HepG2 (cell line): ENCODE data around the gene SCAANT1. TPM values are rescaled to one million over a fixed set of nuclear protein-coding genes. Genes with fewer than 3 reads are reported as not detected.

Experiments
- ARNT2 ChIP-seq: sonication (generic); formaldehyde crosslinking; IDR thresholded peaks from 2 replicates; pipeline ENCODE4 v1.8.0; 2022; ENCODE audit warnings: mild to moderate bottlenecking, low read depth, missing genetic modification reagents, moderate library complexity
- CCDC6 ChIP-seq: sonication (generic); formaldehyde crosslinking; IDR thresholded peaks from 2 replicates; pipeline ENCODE4 v1.8.1; 2022; ENCODE audit warnings: mild to moderate bottlenecking, missing genetic modification reagents, moderate library complexity
- FOXO1 ChIP-seq: sonication (generic); formaldehyde crosslinking; IDR thresholded peaks from 2 replicates; pipeline ENCODE4 v1.4.0; 2020; ENCODE audit warnings: missing genetic modification reagents
- GMEB1 ChIP-seq: sonication (generic); formaldehyde crosslinking; IDR thresholded peaks from 2 replicates; pipeline ENCODE4 v1.5.1; 2020; ENCODE audit warnings: missing genetic modification reagents, mild to moderate bottlenecking, borderline replicate concordance
- HOXA7 ChIP-seq: sonication (generic); formaldehyde crosslinking; IDR thresholded peaks from 2 replicates; pipeline ENCODE4 v1.8.1; 2022; ENCODE audit warnings: mild to moderate bottlenecking, missing genetic modification reagents, moderate library complexity
- PTBP1 ChIP-seq: fragments of 200-400 bp; formaldehyde crosslinking; IDR thresholded peaks from 2 replicates; pipeline ENCODE4 v1.6.1; 2018; ENCODE audit warnings: low read length, low read depth; ENCODE audit not compliant: poor library complexity, severe bottlenecking
- RORA ChIP-seq: sonication (generic); formaldehyde crosslinking; IDR thresholded peaks from 2 replicates; pipeline ENCODE4 v1.5.0; 2020; ENCODE audit warnings: mild to moderate bottlenecking, missing genetic modification reagents, moderate library complexity
- SALL1 ChIP-seq: sonication (generic); formaldehyde crosslinking; IDR thresholded peaks from 2 replicates; pipeline ENCODE4 v1.8.0; 2022; ENCODE audit warnings: mild to moderate bottlenecking, missing genetic modification reagents
- SPEN ChIP-seq: sonication (generic); formaldehyde crosslinking; IDR thresholded peaks from 2 replicates; pipeline ENCODE4 v1.5.1; 2020; ENCODE audit warnings: low read depth, mild to moderate bottlenecking, missing genetic modification reagents
- SRSF1 ChIP-seq: fragments of 200-400 bp; formaldehyde crosslinking; optimal IDR thresholded peaks from 2 replicates; pipeline ENCODE3; 2017; ENCODE audit warnings: mild to moderate bottlenecking, low read depth, low read length, moderate library complexity
- STAT5B ChIP-seq: sonication (generic); formaldehyde crosslinking; IDR thresholded peaks from 2 replicates; pipeline ENCODE4 v1.4.0; 2020; ENCODE audit warnings: missing genetic modification reagents
- TCF7L2 ChIP-seq: IDR thresholded peaks from 2 replicates; pipeline ENCODE4 v1.6.1; 2011; ENCODE audit warnings: mild to moderate bottlenecking, low read depth, low read length, moderate library complexity
- YEATS4 ChIP-seq: sonication (generic); formaldehyde crosslinking; IDR thresholded peaks from 2 replicates; pipeline ENCODE4 v1.4.0; 2020; ENCODE audit warnings: missing genetic modification reagents, borderline replicate concordance
- ZBTB3 ChIP-seq: sonication (generic); formaldehyde crosslinking; IDR thresholded peaks from 2 replicates; pipeline ENCODE4 v1.4.0; 2020; ENCODE audit warnings: low read depth, mild to moderate bottlenecking, moderate library complexity, missing genetic modification reagents, borderline replicate concordance
- ZC3H4 ChIP-seq: sonication (generic); formaldehyde crosslinking; IDR thresholded peaks from 2 replicates; pipeline ENCODE4 v1.4.0; 2020; ENCODE audit warnings: missing genetic modification reagents, borderline replicate concordance
- ZNF264 ChIP-seq: sonication (generic); formaldehyde crosslinking; IDR thresholded peaks from 2 replicates; pipeline ENCODE4 v1.4.0; 2020; ENCODE audit warnings: missing genetic modification reagents
- ZNF569 ChIP-seq: sonication (generic); formaldehyde crosslinking; IDR thresholded peaks from 2 replicates; pipeline ENCODE4 v1.5.0; 2020; ENCODE audit warnings: mild to moderate bottlenecking, missing genetic modification reagents, moderate library complexity, borderline replicate concordance
- ZNF589 ChIP-seq: sonication (generic); formaldehyde crosslinking; conservative IDR thresholded peaks from 2 replicates; pipeline ENCODE4 v1.8.0; 2022; ENCODE audit warnings: mild to moderate bottlenecking, moderate library complexity, missing genetic modification reagents
- ZNF646 ChIP-seq: sonication (generic); formaldehyde crosslinking; IDR thresholded peaks from 2 replicates; pipeline ENCODE4 v1.9.0; 2021; ENCODE audit warnings: mild to moderate bottlenecking, missing genetic modification reagents
- ZSCAN25 ChIP-seq: sonication (generic); formaldehyde crosslinking; IDR thresholded peaks from 2 replicates; pipeline ENCODE4 v1.8.0; 2022; ENCODE audit warnings: mild to moderate bottlenecking, missing genetic modification reagents
- polyA plus RNA-seq, 8 experiments: library from polyadenylated mRNA; depleted of rRNA in 3 of 8; stranded (reverse) in 7 of 8; unstranded in 1 of 8; fragments of >200 nt; fragmentation: Illumina TruSeq in 4 of 8; extraction: Trizol in 4 of 8; gene quantifications; 2 replicates each; pipeline versions ENCODE4 v1.2.1 to v1.2.3, GENCODE V29; 2011 to 2016; ENCODE audit warnings: low read depth in 4 of 8, missing spikeins in 1 of 8, mixed read lengths in 1 of 8; ENCODE audit not compliant: insufficient read depth in 1 of 8
- total RNA-seq, 5 experiments: library from RNA; depleted of rRNA; stranded (reverse); fragments of >200 nt; fragmentation: Illumina TruSeq; extraction: Trizol; gene quantifications; 2 replicates each; pipeline ENCODE4 v1.2.3, GENCODE V29; 2016; ENCODE audit warnings: low read depth in 1 of 5

Gene SCAANT1
- total and polyA plus RNA-seq, 2 of the 13 experiments (the other 11 are each of a cell fraction or from before 2014, with no cell fraction given), result not detected

GRCh38 chr3:63911873-63912767 lies at the start of gene SCAANT1 (continued):
- TF ChIP-seq STAT5B (CRISPR knock-in tag) (no peak), CCDC6 (CRISPR knock-in tag) (0 out of 2 replicates have a peak, but pooled peaks have one; percentile 51), GMEB1 (CRISPR knock-in tag) (no peak; the same call in none of the 2 replicates), YEATS4 (peak; percentile 50; the same call in 1 of the 2 replicates), PTBP1 (no peak), ZNF646 (CRISPR knock-in tag) (no peak), ARNT2 (CRISPR knock-in tag) (peak; percentile 88; the same call in 1 of the 2 replicates), TCF7L2 (no peak), ZSCAN25 (CRISPR knock-in tag) (no peak), FOXO1 (CRISPR knock-in tag) (no peak; the same call in 1 of the 2 replicates), ZBTB3 (CRISPR knock-in tag) (no peak), SPEN (CRISPR knock-in tag) (no peak; the same call in 1 of the 2 replicates), SRSF1 (peak; percentile 72), ZNF569 (CRISPR knock-in tag) (no peak), ZNF589 (no peak), HOXA7 (CRISPR knock-in tag) (no peak), ZNF264 (CRISPR knock-in tag) (no peak), ZC3H4 (no peak), SALL1 (peak; percentile 11), RORA (CRISPR knock-in tag) (no peak)
